GM12878 (cell line): ENCODE measurements around the gene HLA-G. TPM values are rescaled to one million over a fixed set of nuclear protein-coding genes. Genes with fewer than 3 reads are reported as not detected.

Source experiments
- ATF7 ChIP-seq: fragments of 450-650 bp; IDR thresholded peaks from 2 replicates; pipeline ENCODE4 v1.6.1; 2016; ENCODE audit warnings: low read depth, mild to moderate bottlenecking
- BHLHE40 ChIP-seq, 2 experiments: fragments of 450-650 bp in 1 of 2; IDR thresholded peaks; 2 replicates each; pipeline ENCODE4 v1.6.1; 2011 to 2017; ENCODE audit warnings: low read depth in 2 of 2, borderline replicate concordance in 1 of 2, improper control_type of control experiment in 1 of 2, low read length in 1 of 2, mild to moderate bottlenecking in 1 of 2
- CBFB ChIP-seq: IDR thresholded peaks from 2 replicates; pipeline ENCODE4 v1.6.1; 2016; ENCODE audit warnings: antibody characterized with exemption, low read depth
- ESRRA ChIP-seq: IDR thresholded peaks from 2 replicates; pipeline ENCODE4 v1.6.1; 2012; ENCODE audit warnings: mild to moderate bottlenecking, low read length, improper control_type of control experiment
- MEF2A ChIP-seq: IDR thresholded peaks from 2 replicates; pipeline ENCODE4 v1.6.1; 2011; ENCODE audit warnings: low read depth, mild to moderate bottlenecking, low read length, moderate library complexity; ENCODE audit not compliant: insufficient read depth
- MYB ChIP-seq: fragments of 150-350 bp; IDR thresholded peaks from 2 replicates; pipeline ENCODE4 v1.6.1; 2014; ENCODE audit warnings: mild to moderate bottlenecking, low read depth, low read length, borderline replicate concordance
- PKNOX1 ChIP-seq: fragments of 450-650 bp; IDR thresholded peaks from 2 replicates; pipeline ENCODE4 v1.6.1; 2016; ENCODE audit warnings: mild to moderate bottlenecking
- SPI1 ChIP-seq: IDR thresholded peaks from 2 replicates; pipeline ENCODE4 v1.6.1; 2011; ENCODE audit warnings: low read depth, mild to moderate bottlenecking, low read length, moderate library complexity, borderline replicate concordance; ENCODE audit not compliant: insufficient read depth
- ZNF207 ChIP-seq: fragments of 450-650 bp; IDR thresholded peaks from 2 replicates; pipeline ENCODE4 v1.6.1; 2014; ENCODE audit warnings: antibody characterized with exemption, mild to moderate bottlenecking, borderline replicate concordance
- polyA plus RNA-seq, 11 experiments: library from polyadenylated mRNA; depleted of rRNA in 4 of 11; unstranded in 6 of 11; stranded (reverse) in 5 of 11; fragments of >200 nt; fragmentation: Nextera tagmentation in 4 of 11; fragmentation: Illumina TruSeq in 1 of 11; extraction: Ambion mirVana in 4 of 11; extraction: Trizol in 1 of 11; gene quantifications; 1 replicate in 1 of 11; 2 replicates in 10 of 11; pipeline versions ENCODE4 v1.2.1 to v1.2.3, GENCODE V29; 2011 to 2016; ENCODE audit warnings: inconsistent platforms in 2 of 11, missing spikeins in 2 of 11, low read depth in 1 of 11
- total RNA-seq, 4 experiments: library from RNA; depleted of rRNA in 3 of 4; stranded (reverse); fragments of >200 nt in 3 of 4; fragmentation: Illumina TruSeq in 1 of 4; extraction: Trizol in 1 of 4; gene quantifications; 2 replicates each; pipeline versions ENCODE4 v1.2.1 to v1.2.3, GENCODE V29; 2013 to 2021
- TF ChIP-seq, protein P1 (sequence below): IDR thresholded peaks from 2 replicates; pipeline ENCODE4 v1.6.1; 2012; ENCODE audit warnings: mild to moderate bottlenecking, low read depth, low read length

The HLA-G gene
- total and polyA plus RNA-seq, 10 of the 15 experiments (the other 5 are each of a cell fraction or from before 2014, with no cell fraction given) = 0.10 to 2.9 (median 1.3) TPM; not detected in 5

DNA sequence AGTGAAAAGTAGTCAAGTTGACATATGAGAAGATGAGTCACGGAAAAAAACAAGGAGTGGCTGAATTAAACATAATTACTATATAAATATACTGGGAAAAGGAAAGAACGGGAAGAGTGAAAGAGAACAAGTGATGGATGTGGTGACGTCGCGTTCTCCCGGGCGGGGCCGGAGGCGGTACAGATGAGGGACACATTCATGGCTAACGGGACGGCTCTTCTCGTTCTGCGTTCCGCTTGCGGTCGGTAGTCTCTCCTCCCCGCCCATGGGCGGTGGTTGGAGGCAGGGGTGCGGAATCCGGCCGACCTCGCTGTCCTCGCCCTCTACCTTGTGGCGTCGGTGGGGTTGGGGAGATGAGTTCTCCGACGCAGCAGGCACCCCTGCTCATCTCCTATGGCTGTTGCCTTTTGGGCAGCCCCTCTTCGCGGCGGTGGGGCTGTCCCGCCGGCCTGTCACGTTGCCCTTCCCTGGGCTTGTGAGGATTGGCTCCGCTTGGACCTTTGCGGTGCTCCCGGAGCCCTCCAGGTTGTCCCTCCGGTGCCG is 22.5 kb downstream of the HLA-G start (continued):
- TF ChIP-seq, protein P1, sequence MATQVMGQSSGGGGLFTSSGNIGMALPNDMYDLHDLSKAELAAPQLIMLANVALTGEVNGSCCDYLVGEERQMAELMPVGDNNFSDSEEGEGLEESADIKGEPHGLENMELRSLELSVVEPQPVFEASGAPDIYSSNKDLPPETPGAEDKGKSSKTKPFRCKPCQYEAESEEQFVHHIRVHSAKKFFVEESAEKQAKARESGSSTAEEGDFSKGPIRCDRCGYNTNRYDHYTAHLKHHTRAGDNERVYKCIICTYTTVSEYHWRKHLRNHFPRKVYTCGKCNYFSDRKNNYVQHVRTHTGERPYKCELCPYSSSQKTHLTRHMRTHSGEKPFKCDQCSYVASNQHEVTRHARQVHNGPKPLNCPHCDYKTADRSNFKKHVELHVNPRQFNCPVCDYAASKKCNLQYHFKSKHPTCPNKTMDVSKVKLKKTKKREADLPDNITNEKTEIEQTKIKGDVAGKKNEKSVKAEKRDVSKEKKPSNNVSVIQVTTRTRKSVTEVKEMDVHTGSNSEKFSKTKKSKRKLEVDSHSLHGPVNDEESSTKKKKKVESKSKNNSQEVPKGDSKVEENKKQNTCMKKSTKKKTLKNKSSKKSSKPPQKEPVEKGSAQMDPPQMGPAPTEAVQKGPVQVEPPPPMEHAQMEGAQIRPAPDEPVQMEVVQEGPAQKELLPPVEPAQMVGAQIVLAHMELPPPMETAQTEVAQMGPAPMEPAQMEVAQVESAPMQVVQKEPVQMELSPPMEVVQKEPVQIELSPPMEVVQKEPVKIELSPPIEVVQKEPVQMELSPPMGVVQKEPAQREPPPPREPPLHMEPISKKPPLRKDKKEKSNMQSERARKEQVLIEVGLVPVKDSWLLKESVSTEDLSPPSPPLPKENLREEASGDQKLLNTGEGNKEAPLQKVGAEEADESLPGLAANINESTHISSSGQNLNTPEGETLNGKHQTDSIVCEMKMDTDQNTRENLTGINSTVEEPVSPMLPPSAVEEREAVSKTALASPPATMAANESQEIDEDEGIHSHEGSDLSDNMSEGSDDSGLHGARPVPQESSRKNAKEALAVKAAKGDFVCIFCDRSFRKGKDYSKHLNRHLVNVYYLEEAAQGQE = no peak
- TF ChIP-seq PKNOX1 (0 out of 2 replicates have a peak, but pooled peaks have one; percentile 11), CBFB (no peak), ATF7 (peak; percentile 52; the same call in 1 of the 2 replicates), SPI1 (no peak), ZNF207 (no peak), MYB (no peak), ESRRA (no peak), MEF2A (no peak), BHLHE40 (IDR thresholded peaks at IDR 0.05; ENCODE audit: borderline replicate concordance in 1 of 2, low read depth in 2 of 2, low read length in 1 of 2) (no peak)
